Breast epithelium (tissue), 3 donors: ENCODE data around the gene KRT15.

Experiments
- POLR2A ChIP-seq: fragments of 450-650 bp; IDR thresholded peaks from one replicate; pipeline ENCODE4 v1.6.1; 2016; ENCODE audit warnings: antibody characterized with exemption, mild to moderate bottlenecking, moderate library complexity
- POLR2AphosphoS5 ChIP-seq, 3 donors: sonication (generic); formaldehyde crosslinking; IDR thresholded peaks; one replicate each; pipeline ENCODE4 v1.6.1; 2017; ENCODE audit warnings: antibody characterized with exemption in 3 of 3
- TF ChIP-seq, protein P1 (sequence below), 3 donors: fragments of 450-650 bp; IDR thresholded peaks; one replicate each; pipeline ENCODE4 v1.5.1; 2016 to 2017; ENCODE audit warnings: antibody characterized with exemption in 3 of 3, mild to moderate bottlenecking in 3 of 3, moderate library complexity in 3 of 3

DNA sequence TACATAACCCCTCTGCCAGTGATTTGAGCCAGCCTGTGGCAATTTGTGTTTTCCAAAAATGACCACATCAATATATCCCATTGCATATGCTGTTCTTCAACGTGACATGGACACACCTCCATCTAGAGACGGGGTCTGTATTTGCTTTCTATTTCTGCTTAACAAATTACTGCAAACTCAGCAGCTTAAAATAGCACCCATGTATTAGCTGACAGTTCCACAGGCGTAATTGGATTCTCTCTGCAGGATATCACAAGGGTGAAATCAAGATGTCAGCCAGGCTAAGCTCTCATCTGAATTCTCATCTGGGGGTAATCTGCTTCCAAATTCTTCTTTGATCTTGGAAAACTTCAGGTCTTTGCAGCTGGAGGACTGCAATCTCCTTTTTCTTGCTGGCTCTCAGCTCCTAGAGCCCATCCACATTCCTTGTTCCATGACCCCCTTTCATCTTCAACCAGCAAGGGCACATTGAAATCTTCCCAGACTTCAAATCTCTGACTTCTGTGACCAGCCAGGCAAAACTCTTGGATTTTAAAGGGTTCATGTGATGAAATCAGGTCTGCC, 45.0 kb upstream of the KRT15 start:
- TF ChIP-seq, protein P1, sequence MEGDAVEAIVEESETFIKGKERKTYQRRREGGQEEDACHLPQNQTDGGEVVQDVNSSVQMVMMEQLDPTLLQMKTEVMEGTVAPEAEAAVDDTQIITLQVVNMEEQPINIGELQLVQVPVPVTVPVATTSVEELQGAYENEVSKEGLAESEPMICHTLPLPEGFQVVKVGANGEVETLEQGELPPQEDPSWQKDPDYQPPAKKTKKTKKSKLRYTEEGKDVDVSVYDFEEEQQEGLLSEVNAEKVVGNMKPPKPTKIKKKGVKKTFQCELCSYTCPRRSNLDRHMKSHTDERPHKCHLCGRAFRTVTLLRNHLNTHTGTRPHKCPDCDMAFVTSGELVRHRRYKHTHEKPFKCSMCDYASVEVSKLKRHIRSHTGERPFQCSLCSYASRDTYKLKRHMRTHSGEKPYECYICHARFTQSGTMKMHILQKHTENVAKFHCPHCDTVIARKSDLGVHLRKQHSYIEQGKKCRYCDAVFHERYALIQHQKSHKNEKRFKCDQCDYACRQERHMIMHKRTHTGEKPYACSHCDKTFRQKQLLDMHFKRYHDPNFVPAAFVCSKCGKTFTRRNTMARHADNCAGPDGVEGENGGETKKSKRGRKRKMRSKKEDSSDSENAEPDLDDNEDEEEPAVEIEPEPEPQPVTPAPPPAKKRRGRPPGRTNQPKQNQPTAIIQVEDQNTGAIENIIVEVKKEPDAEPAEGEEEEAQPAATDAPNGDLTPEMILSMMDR (IDR thresholded peaks at IDR 0.05), result no peak
- TF ChIP-seq POLR2A (no peak), POLR2AphosphoS5 (IDR thresholded peaks at IDR 0.05) (no peak)
